ENCODE data around the gene ANKS3.

Gene ANKS3

GRCh38 chr16:4695473-4696171 is 38.4 kb downstream of the ANKS3 start:
- no peak for DNase-seq (ENCODE audit: low spot score)

- DNase-seq (ENCODE audit: low spot score): no peak
Observed at GRCh38 chr16:4694642-4695451, 39.2 kb downstream of the ANKS3 start.

GRCh38 chr16:4693956-4694641 is 40.0 kb downstream of the ANKS3 start:
- DNase-seq (ENCODE audit: low spot score): peak; percentile 53

GRCh38 chr16:4693296-4693955 is 40.6 kb downstream of the ANKS3 start, which contains the start of gene NUDT16L1:
NUDT16L1 (plus strand) TSS chr16:4693562; CDS start chr16:4693727, 165 bp downstream.
- DNase-seq (ENCODE audit: low spot score): peak; percentile 97

- peak; percentile 25 for DNase-seq (ENCODE audit: low spot score)
Observed at GRCh38 chr16:4692460-4693295, 41.4 kb downstream of the ANKS3 start.

- no peak for DNase-seq (ENCODE audit: low spot score)
Observed at GRCh38 chr16:4691666-4692412, 42.2 kb downstream of the ANKS3 start.

GRCh38 chr16:4690946-4691665 is 43.0 kb downstream of the ANKS3 start:
- DNase-seq (ENCODE audit: low spot score): no peak

GRCh38 chr16:4689864-4690704 is 44.0 kb downstream of the ANKS3 start:
- no peak for DNase-seq (ENCODE audit: low spot score)

GRCh38 chr16:4689091-4689671 is 44.9 kb downstream of the ANKS3 start:
- no peak for DNase-seq (ENCODE audit: low spot score)

GRCh38 chr16:4688674-4689045 is 45.4 kb downstream of the ANKS3 start:
- no peak for DNase-seq (ENCODE audit: low spot score)

GRCh38 chr16:4687946-4688673 is 46.0 kb downstream of the ANKS3 start:
- no peak for DNase-seq (ENCODE audit: low spot score)

GRCh38 chr16:4687416-4687815 is 46.7 kb downstream of the ANKS3 start:
- no peak for DNase-seq (ENCODE audit: low spot score)

GRCh38 chr16:4686497-4687210 is 47.4 kb downstream of the ANKS3 start:
- DNase-seq (ENCODE audit: low spot score): no peak

- DNase-seq (ENCODE audit: low spot score): no peak
Observed at GRCh38 chr16:4685776-4686496, 48.1 kb downstream of the ANKS3 start.

- DNase-seq (ENCODE audit: low spot score): no peak
Observed at GRCh38 chr16:4685292-4685691, 48.8 kb downstream of the ANKS3 start.

- DNase-seq (ENCODE audit: low spot score): no peak
Observed at GRCh38 chr16:4684763-4685162, 49.3 kb downstream of the ANKS3 start.

Data from NAMALWA (cell line).